Calu3 (cell line): ENCODE results near the gene LCAT. TPM values are rescaled to one million over a fixed set of nuclear protein-coding genes. Genes with fewer than 3 reads are reported as not detected.

ENCODE experiments used
- BruUV-seq: library from RNA; stranded (reverse); fragments of 400-500 nt; replicated peaks from 2 replicates; lab custom pipeline; 2021; lab: Mats Ljungman, UMichigan
- CTCF ChIA-PET: fragments of 300-600 bp; sonication (Branson Sonifier 250); formaldehyde crosslinking; loops from one replicate; lab custom pipeline; 2022; ENCODE audit warnings: antibody characterized with exemption; lab: Charles Lee
- DNase-seq: peaks from one replicate; pipeline ENCODE4 v3.0.0; 2022
- H3K27ac Mint-ChIP-seq: one replicate; pipeline ENCODE4 v1.8.0; 2022; ENCODE audit warnings: mixed read lengths; ENCODE audit not compliant: unreplicated experiment
- H3K27me3 Mint-ChIP-seq: one replicate; pipeline ENCODE4 v1.8.0; 2022; ENCODE audit warnings: mixed read lengths; ENCODE audit not compliant: unreplicated experiment
- H3K36me3 Mint-ChIP-seq: one replicate; pipeline ENCODE4 v1.8.0; 2022; ENCODE audit warnings: mild to moderate bottlenecking, moderate library complexity, mixed read lengths; ENCODE audit not compliant: insufficient read depth, unreplicated experiment
- H3K4me1 Mint-ChIP-seq: one replicate; pipeline ENCODE4 v1.8.0; 2022; ENCODE audit warnings: mild to moderate bottlenecking, low read depth, mixed read lengths; ENCODE audit not compliant: unreplicated experiment
- H3K4me3 Mint-ChIP-seq: one replicate; pipeline ENCODE4 v1.8.0; 2022; ENCODE audit warnings: mild to moderate bottlenecking, low read depth, moderate library complexity, mixed read lengths; ENCODE audit not compliant: unreplicated experiment
- H3K9me3 Mint-ChIP-seq: one replicate; pipeline ENCODE4 v1.8.0; 2022; ENCODE audit warnings: low read depth, mixed read lengths; ENCODE audit not compliant: unreplicated experiment
- intact Hi-C: fragments of 100-400 bp; cut with micrococcal nuclease; formaldehyde crosslinking; loops from one replicate; pipeline ENCODE4 v1.10.0; 2022; ENCODE audit not compliant: unreplicated experiment
- total RNA-seq: library from RNA; stranded (reverse); gene quantifications from 2 replicates; pipeline ENCODE4 v1.2.3, GENCODE V29; 2022
- TF ChIP-seq, protein P1 (sequence below): fragments of 200-600 bp; IDR thresholded peaks from one replicate; pipeline ENCODE4 v1.8.0; 2022; ENCODE audit warnings: antibody characterized with exemption; ENCODE audit not compliant: unreplicated experiment

Gene LCAT
- total RNA-seq, 1 experiment from 2014 or later = 14.7 TPM

DNA sequence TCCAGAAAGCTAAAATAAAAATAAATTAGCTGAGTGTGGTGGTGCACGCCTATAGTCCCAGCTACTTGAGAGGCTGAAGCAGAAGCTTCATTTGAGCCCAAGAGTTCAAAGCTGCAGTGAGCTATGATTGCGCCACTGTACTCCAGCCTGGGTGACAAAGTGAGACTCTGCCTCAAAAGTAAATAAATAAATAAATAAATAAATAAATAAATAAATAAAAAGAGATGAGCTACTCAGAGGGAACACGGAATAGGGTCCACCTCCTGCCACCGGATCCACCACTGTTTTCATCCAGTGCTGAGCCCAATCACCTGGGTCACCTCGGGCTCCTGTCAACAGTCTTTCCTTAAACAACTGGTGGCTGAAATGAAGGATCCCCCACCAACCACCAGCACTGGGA, 43.0 kb upstream of the LCAT start:
- DNase-seq = no peak
- Mint-ChIP-seq H3K36me3 (no peaks in the 10 kb centered on the region), H3K27ac (no peak overlapping the region), H3K4me1 (peaks cover 7% of the 10 kb centered on the region), H3K4me3 (no peak overlapping the region), H3K9me3 (no peaks in the 10 kb centered on the region), H3K27me3 (peaks cover 41% of the 10 kb centered on the region)
- intact Hi-C loops = no loop called here
- CTCF ChIA-PET = no interaction called here
- no TSS peak for BruUV-seq
- TF ChIP-seq, protein P1, sequence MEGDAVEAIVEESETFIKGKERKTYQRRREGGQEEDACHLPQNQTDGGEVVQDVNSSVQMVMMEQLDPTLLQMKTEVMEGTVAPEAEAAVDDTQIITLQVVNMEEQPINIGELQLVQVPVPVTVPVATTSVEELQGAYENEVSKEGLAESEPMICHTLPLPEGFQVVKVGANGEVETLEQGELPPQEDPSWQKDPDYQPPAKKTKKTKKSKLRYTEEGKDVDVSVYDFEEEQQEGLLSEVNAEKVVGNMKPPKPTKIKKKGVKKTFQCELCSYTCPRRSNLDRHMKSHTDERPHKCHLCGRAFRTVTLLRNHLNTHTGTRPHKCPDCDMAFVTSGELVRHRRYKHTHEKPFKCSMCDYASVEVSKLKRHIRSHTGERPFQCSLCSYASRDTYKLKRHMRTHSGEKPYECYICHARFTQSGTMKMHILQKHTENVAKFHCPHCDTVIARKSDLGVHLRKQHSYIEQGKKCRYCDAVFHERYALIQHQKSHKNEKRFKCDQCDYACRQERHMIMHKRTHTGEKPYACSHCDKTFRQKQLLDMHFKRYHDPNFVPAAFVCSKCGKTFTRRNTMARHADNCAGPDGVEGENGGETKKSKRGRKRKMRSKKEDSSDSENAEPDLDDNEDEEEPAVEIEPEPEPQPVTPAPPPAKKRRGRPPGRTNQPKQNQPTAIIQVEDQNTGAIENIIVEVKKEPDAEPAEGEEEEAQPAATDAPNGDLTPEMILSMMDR = no peak

DNA sequence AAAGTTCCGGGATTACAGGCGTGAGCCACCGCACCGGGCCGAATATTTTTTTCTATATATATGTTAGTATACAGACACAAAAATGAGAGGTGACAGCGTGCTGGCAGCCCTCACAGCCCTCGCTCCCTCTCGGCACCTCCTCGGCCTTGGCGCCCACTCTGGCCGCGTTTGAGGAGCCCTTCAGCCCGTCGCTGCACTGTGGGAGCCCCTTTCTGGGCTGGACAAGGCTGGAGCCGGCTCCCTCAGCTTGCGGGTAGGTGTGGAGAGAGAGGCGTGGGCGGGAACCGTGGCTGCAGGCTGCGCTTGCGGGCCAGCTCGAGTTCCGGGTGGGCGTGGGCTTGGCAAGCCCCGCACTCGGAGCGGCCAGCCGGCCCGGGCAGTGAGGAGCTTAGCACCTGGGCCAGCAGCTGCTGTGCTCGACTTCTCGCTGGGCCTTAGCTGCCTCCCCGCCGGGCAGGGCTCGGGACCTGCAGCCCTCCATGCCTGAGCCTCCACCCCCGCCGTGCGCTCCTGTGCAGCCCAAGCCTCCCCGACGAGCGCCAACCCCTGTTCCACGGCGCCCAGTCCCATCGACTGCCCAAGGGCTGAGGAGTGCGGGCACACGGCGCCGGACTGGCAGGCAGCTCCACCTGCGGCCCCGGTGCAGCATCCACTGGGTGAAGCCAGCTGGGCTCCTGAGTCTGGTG, 38.2 kb upstream of the LCAT start:
- H3K36me3 Mint-ChIP-seq = no peaks in the 10 kb centered on the region
- no TSS peak for BruUV-seq
- H3K9me3 Mint-ChIP-seq = no peaks in the 10 kb centered on the region
- peaks cover 7% of the 10 kb centered on the region for H3K4me1 Mint-ChIP-seq
- peaks cover 20% of the 10 kb centered on the region for H3K27me3 Mint-ChIP-seq
- CTCF ChIA-PET = interaction anchor here (0.6 kb wide), 1 partner anchor 12 kb away, joined by 5 read pairs; no protein-coding TSS in a partner anchor
- DNase-seq = no peak
- intact Hi-C loops = no loop called here
- TF ChIP-seq, protein P1 = no peak
- H3K27ac Mint-ChIP-seq = no peak overlapping the region
- H3K4me3 Mint-ChIP-seq = no peak overlapping the region

DNA sequence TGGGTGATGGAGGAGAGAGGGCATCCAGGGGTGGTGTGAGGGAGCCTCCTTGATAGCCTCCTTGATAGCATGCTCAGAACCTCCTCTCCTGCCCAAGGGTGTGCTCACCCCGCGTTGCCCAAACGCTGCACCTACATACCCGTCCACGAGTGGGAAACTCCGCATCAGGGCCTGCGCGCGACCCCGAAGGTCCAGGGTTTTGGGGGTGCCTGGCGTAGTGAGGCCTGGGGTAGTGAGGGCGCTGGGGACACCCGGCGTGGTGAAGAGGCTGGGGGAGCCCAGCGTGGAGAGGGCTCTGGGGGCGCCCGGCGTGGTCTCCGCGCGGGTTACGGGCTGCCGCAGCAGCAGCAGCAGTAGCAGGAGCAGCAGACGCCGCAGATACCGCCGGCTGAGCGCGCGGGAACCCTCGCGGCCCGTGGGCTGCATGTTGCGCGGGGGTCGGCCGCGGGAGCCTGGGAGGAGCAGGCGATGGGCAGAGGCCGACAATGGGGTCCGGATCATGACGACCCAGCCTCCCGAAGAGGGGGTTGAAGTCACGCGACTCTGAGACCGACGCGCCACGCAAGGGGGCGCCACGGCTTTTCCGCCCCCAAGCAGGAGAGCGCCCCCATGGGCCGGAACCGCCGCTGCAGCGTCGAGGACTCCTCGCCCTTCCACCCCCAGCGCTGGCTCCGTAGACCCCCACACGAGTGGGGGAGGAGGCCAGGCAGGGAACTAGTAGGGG, 36.2 kb upstream of the LCAT start, which contains the start of gene DPEP3:
DPEP3 (minus strand) TSS at position 545 of the 724 bp plus-strand sequence; CDS start at position 426, 119 bp downstream.
- Mint-ChIP-seq H3K27me3 (peaks cover 39% of the 10 kb centered on the region), H3K36me3 (no peaks in the 10 kb centered on the region), H3K4me3 (no peak within 1 kb of the TSS), H3K4me1 (peaks cover 6% of the 10 kb centered on the region), H3K27ac (no peak within 1 kb of the TSS), H3K9me3 (no peaks in the 10 kb centered on the region)
- TF ChIP-seq, protein P1 = no peak
- CTCF ChIA-PET = no interaction called here
- DNase-seq = no peak
- no TSS peak for BruUV-seq
- intact Hi-C loops = no loop called here

DNA sequence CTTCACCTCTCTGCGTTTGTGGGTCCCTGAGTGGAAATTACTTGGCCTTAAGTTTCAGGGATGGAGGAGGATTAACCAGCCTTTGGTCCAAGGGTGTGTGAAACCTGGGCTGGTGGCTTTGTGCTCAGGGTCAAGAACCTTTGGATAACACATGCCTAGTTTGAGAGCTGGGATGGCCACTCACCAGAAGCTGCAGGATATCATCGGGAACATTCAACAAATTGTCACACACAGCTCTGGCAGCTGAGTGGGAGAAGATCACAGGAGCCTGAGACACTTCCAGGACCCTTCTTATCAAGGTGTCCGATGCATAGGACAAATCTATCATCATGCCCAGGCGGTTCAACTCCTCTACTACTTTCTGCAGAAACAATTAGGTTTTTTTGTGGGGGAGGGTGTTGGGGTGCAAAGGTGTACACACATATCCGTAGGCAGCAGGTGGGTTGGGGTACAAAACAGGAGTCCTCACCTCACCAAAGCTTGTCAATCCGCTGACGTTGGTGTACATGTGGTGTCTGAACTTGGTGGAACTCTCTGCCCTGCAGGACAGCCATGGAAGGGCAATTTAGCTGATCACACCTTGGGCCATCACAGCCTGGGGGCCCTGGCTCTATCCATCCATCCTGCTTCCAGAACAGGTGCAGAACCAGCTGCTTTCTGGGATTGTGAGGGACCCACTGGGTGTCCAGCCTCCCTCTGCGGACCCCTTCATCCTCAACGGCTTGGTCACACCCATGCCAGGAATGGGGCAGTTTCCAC, 33.7 kb upstream of the LCAT start:
- CTCF ChIA-PET = no interaction called here
- H3K4me1 Mint-ChIP-seq = no peaks in the 10 kb centered on the region
- H3K4me3 Mint-ChIP-seq = no peak overlapping the region
- TF ChIP-seq, protein P1 = no peak
- no TSS peak for BruUV-seq
- peaks cover 34% of the 10 kb centered on the region for H3K27me3 Mint-ChIP-seq
- no peak for DNase-seq
- intact Hi-C loops = no loop called here
- H3K9me3 Mint-ChIP-seq = no peaks in the 10 kb centered on the region
- no peak overlapping the region for H3K27ac Mint-ChIP-seq
- no peaks in the 10 kb centered on the region for H3K36me3 Mint-ChIP-seq
